Measurements from ENCODE around the gene KCNJ15. TPM values are rescaled to one million over a fixed set of nuclear protein-coding genes. Genes with fewer than 3 reads are reported as not detected.

The KCNJ15 gene
- total RNA-seq, 5 donors from 2014 or later (not counting 1 experiment from before 2014, with no cell fraction given): 0.09 to 0.66 (median 0.43) TPM

GRCh38 chr21:38257667-38258066, 876 bp downstream of the KCNJ15 start:
- Histone ChIP-seq H3K9me3 (no peaks in the 10 kb centered on the region), H3K4me3 (ENCODE audit: control insufficient read depth in 1 of 2, extremely low read depth in 1 of 2, low read length in 1 of 2) (no peak overlapping the region), H3K27ac (ENCODE audit: low read length) (no peak overlapping the region), H3K36me3 (ENCODE audit: control insufficient read depth in 2 of 2, extremely low read depth in 1 of 2, insufficient read depth in 1 of 2, low read length in 1 of 2) (no peaks in the 10 kb centered on the region), H3K27me3 (replicated peaks in 1 of 2; ENCODE audit: control insufficient read depth in 2 of 2, extremely low read depth in 1 of 2, insufficient read depth in 2 of 2, low read length in 1 of 2) (peaks cover 0 to 2% of the 10 kb centered on the region in 2 experiments), H3K4me1 (ENCODE audit: control insufficient read depth in 1 of 2, extremely low read depth in 1 of 2, insufficient read depth in 2 of 2, low read length in 2 of 2) (no peaks in the 10 kb centered on the region)
- H3K27ac Mint-ChIP-seq: no peak overlapping the region
- H3K36me3 Mint-ChIP-seq: no peaks in the 10 kb centered on the region
- ChIA-PET POLR2A (no interaction called here), CTCF (interaction anchor here in 1 of 2 donors (0.7 kb wide), 1 partner anchor 104 kb away, joined by 3 read pairs; no protein-coding TSS in a partner anchor)
- H3K4me3 Mint-ChIP-seq: no peak overlapping the region
- H3K9me3 Mint-ChIP-seq: no peaks in the 10 kb centered on the region
- no peaks in the 10 kb centered on the region for H3K4me1 Mint-ChIP-seq
- no peak for DNase-seq
- peaks cover 0 to 14% of the 10 kb centered on the region in 2 donors for H3K27me3 Mint-ChIP-seq
- ATAC-seq (replicated peaks in 1 of 4): no peak
- WGBS (ENCODE audit: insufficient coverage): no CpG with 5 or more reads among the region's 5 CpGs

GRCh38 chr21:38258521-38259485, 2.0 kb downstream of the KCNJ15 start:
- H3K36me3 Mint-ChIP-seq: no peaks in the 10 kb centered on the region
- ChIA-PET POLR2A (no interaction called here), CTCF (no interaction called here)
- H3K4me3 Mint-ChIP-seq: no peak overlapping the region
- peaks cover 0 to 14% of the 10 kb centered on the region in 2 donors for H3K27me3 Mint-ChIP-seq
- Histone ChIP-seq H3K36me3 (ENCODE audit: control insufficient read depth in 2 of 2, extremely low read depth in 1 of 2, insufficient read depth in 1 of 2, low read length in 1 of 2) (no peaks in the 10 kb centered on the region), H3K4me3 (ENCODE audit: control insufficient read depth in 1 of 2, extremely low read depth in 1 of 2, low read length in 1 of 2) (no peak overlapping the region), H3K4me1 (ENCODE audit: control insufficient read depth in 1 of 2, extremely low read depth in 1 of 2, insufficient read depth in 2 of 2, low read length in 2 of 2) (no peaks in the 10 kb centered on the region), H3K27me3 (replicated peaks in 1 of 2; ENCODE audit: control insufficient read depth in 2 of 2, extremely low read depth in 1 of 2, insufficient read depth in 2 of 2, low read length in 1 of 2) (peaks cover 0 to 2% of the 10 kb centered on the region in 2 experiments), H3K9me3 (no peaks in the 10 kb centered on the region), H3K27ac (ENCODE audit: low read length) (no peak overlapping the region)
- DNase-seq (no peak), ATAC-seq (replicated peaks in 1 of 4) (no peak)
- no peaks in the 10 kb centered on the region for H3K4me1 Mint-ChIP-seq
- H3K27ac Mint-ChIP-seq: no peak overlapping the region
- 10% methylated on average over 2 of the region's 17 CpGs for whole genome bisulfite sequencing (ENCODE audit: insufficient coverage)
- no peaks in the 10 kb centered on the region for H3K9me3 Mint-ChIP-seq

GRCh38 chr21:38259665-38260064, 2.9 kb downstream of the KCNJ15 start:
- Histone ChIP-seq H3K27me3 (replicated peaks in 1 of 2; ENCODE audit: control insufficient read depth in 2 of 2, extremely low read depth in 1 of 2, insufficient read depth in 2 of 2, low read length in 1 of 2) (peaks cover 0 to 5% of the 10 kb centered on the region in 2 experiments), H3K27ac (ENCODE audit: low read length) (no peak overlapping the region), H3K4me3 (ENCODE audit: control insufficient read depth in 1 of 2, extremely low read depth in 1 of 2, low read length in 1 of 2) (no peak overlapping the region), H3K36me3 (ENCODE audit: control insufficient read depth in 2 of 2, extremely low read depth in 1 of 2, insufficient read depth in 1 of 2, low read length in 1 of 2) (no peaks in the 10 kb centered on the region), H3K4me1 (ENCODE audit: control insufficient read depth in 1 of 2, extremely low read depth in 1 of 2, insufficient read depth in 2 of 2, low read length in 2 of 2) (no peaks in the 10 kb centered on the region), H3K9me3 (no peaks in the 10 kb centered on the region)
- Mint-ChIP-seq H3K9me3 (no peaks in the 10 kb centered on the region), H3K36me3 (no peaks in the 10 kb centered on the region), H3K27ac (no peak overlapping the region), H3K27me3 (peaks cover 0 to 14% of the 10 kb centered on the region in 2 donors), H3K4me3 (no peak overlapping the region), H3K4me1 (no peaks in the 10 kb centered on the region)
- DNase-seq: no peak
- 80% methylated on average over 1 of the region's 2 CpGs for WGBS (ENCODE audit: insufficient coverage)
- ChIA-PET POLR2A (no interaction called here), CTCF (no interaction called here)
- ATAC-seq (replicated peaks in 1 of 4): no peak

- no peaks in the 10 kb centered on the region for H3K36me3 ChIP-seq (ENCODE audit: control insufficient read depth in 2 of 2, extremely low read depth in 1 of 2, insufficient read depth in 1 of 2, low read length in 1 of 2)
- DNase-seq (no peak), ATAC-seq (replicated peaks in 1 of 4) (no peak)
- H3K27ac ChIP-seq (ENCODE audit: low read length): no peak overlapping the region
- peaks cover 0 to 5% of the 10 kb centered on the region in 2 experiments for H3K27me3 ChIP-seq (replicated peaks in 1 of 2; ENCODE audit: control insufficient read depth in 2 of 2, extremely low read depth in 1 of 2, insufficient read depth in 2 of 2, low read length in 1 of 2)
- Mint-ChIP-seq H3K27me3 (peaks cover 0 to 14% of the 10 kb centered on the region in 2 donors), H3K4me1 (no peaks in the 10 kb centered on the region), H3K36me3 (no peaks in the 10 kb centered on the region), H3K9me3 (no peaks in the 10 kb centered on the region), H3K27ac (no peak overlapping the region), H3K4me3 (no peak overlapping the region)
- CTCF ChIA-PET: no interaction called here
- no peaks in the 10 kb centered on the region for H3K4me1 ChIP-seq (ENCODE audit: control insufficient read depth in 1 of 2, extremely low read depth in 1 of 2, insufficient read depth in 2 of 2, low read length in 2 of 2)
- POLR2A ChIA-PET: no interaction called here
- H3K4me3 ChIP-seq (ENCODE audit: control insufficient read depth in 1 of 2, extremely low read depth in 1 of 2, low read length in 1 of 2): no peak overlapping the region
- WGBS (ENCODE audit: insufficient coverage): 76% methylated on average over 6 of the region's 6 CpGs
- no peaks in the 10 kb centered on the region for H3K9me3 ChIP-seq
These were observed 3.6 kb downstream of the KCNJ15 start for GRCh38 chr21:38260426-38260825.

- no peaks in the 10 kb centered on the region for H3K4me1 ChIP-seq (ENCODE audit: control insufficient read depth in 1 of 2, extremely low read depth in 1 of 2, insufficient read depth in 2 of 2, low read length in 2 of 2)
- H3K27ac ChIP-seq (ENCODE audit: low read length): no peak overlapping the region
- DNase-seq (no peak), ATAC-seq (replicated peaks in 1 of 4) (no peak)
- Mint-ChIP-seq H3K4me3 (no peak overlapping the region), H3K36me3 (no peaks in the 10 kb centered on the region), H3K9me3 (no peaks in the 10 kb centered on the region), H3K27ac (no peak overlapping the region), H3K27me3 (peaks cover 0 to 11% of the 10 kb centered on the region in 2 donors), H3K4me1 (no peaks in the 10 kb centered on the region)
- WGBS (ENCODE audit: insufficient coverage): no CpG with 5 or more reads among the region's 2 CpGs
- H3K9me3 ChIP-seq: no peaks in the 10 kb centered on the region
- H3K36me3 ChIP-seq (ENCODE audit: control insufficient read depth in 2 of 2, extremely low read depth in 1 of 2, insufficient read depth in 1 of 2, low read length in 1 of 2): no peaks in the 10 kb centered on the region
- H3K4me3 ChIP-seq (ENCODE audit: control insufficient read depth in 1 of 2, extremely low read depth in 1 of 2, low read length in 1 of 2): no peak overlapping the region
- ChIA-PET CTCF (no interaction called here), POLR2A (no interaction called here)
- H3K27me3 ChIP-seq (replicated peaks in 1 of 2; ENCODE audit: control insufficient read depth in 2 of 2, extremely low read depth in 1 of 2, insufficient read depth in 2 of 2, low read length in 1 of 2): peaks cover 0 to 3% of the 10 kb centered on the region in 2 experiments
These were observed 5.1 kb downstream of the KCNJ15 start for GRCh38 chr21:38261851-38262250.

- no peak for ATAC-seq (replicated peaks in 1 of 4)
- 89% methylated on average over 4 of the region's 8 CpGs for WGBS (ENCODE audit: insufficient coverage)
- Mint-ChIP-seq H3K36me3 (no peaks in the 10 kb centered on the region), H3K4me1 (peaks cover 0 to 3% (median 0%) of the 10 kb centered on the region in 3 donors), H3K27me3 (peaks cover 0 to 4% of the 10 kb centered on the region in 2 donors), H3K27ac (no peak overlapping the region), H3K9me3 (no peaks in the 10 kb centered on the region), H3K4me3 (no peak overlapping the region)
- Histone ChIP-seq H3K27ac (ENCODE audit: low read length) (no peak overlapping the region), H3K27me3 (replicated peaks in 1 of 2; ENCODE audit: control insufficient read depth in 2 of 2, extremely low read depth in 1 of 2, insufficient read depth in 2 of 2, low read length in 1 of 2) (peaks cover 0 to 3% of the 10 kb centered on the region in 2 experiments), H3K36me3 (ENCODE audit: control insufficient read depth in 2 of 2, extremely low read depth in 1 of 2, insufficient read depth in 1 of 2, low read length in 1 of 2) (no peaks in the 10 kb centered on the region), H3K4me3 (ENCODE audit: control insufficient read depth in 1 of 2, extremely low read depth in 1 of 2, low read length in 1 of 2) (no peak overlapping the region), H3K9me3 (no peaks in the 10 kb centered on the region), H3K4me1 (ENCODE audit: control insufficient read depth in 1 of 2, extremely low read depth in 1 of 2, insufficient read depth in 2 of 2, low read length in 2 of 2) (peaks cover 0 to 3% of the 10 kb centered on the region in 2 experiments)
- ChIA-PET CTCF (no interaction called here), POLR2A (no interaction called here)
- DNase-seq: no peak
These were observed 6.7 kb downstream of the KCNJ15 start for GRCh38 chr21:38263493-38263892.
